PC-9 (cell line): ENCODE data around the gene CNOT10. TPM values are rescaled to one million over a fixed set of nuclear protein-coding genes. Genes with fewer than 3 reads are reported as not detected.
"Not testable (repeated sequence)": the region's sequence is repeated elsewhere in the genome, so short reads cannot be mapped to it uniquely, and the experiment has no call there.

ENCODE experiments used
- BruUV-seq: library from RNA; stranded (reverse); fragments of 400-500 nt; replicated peaks from 2 replicates; lab custom pipeline; 2021; lab: Mats Ljungman, UMichigan
- CTCF ChIA-PET: fragments of 300-600 bp; sonication (Branson Sonifier 250); formaldehyde crosslinking; loops from one replicate; lab custom pipeline; 2022; ENCODE audit warnings: antibody characterized with exemption; lab: Charles Lee
- POLR2A ChIA-PET: fragments of 300-600 bp; sonication (Branson Sonifier 250); formaldehyde crosslinking; loops from one replicate; lab custom pipeline; 2022; ENCODE audit warnings: antibody characterized with exemption; ENCODE audit not compliant: unreplicated experiment; lab: Charles Lee
- DNase-seq, 2 experiments: peaks; one replicate each; pipeline versions ENCODE4 v3.0.0 to v3.0.0-alpha.2; 2015 to 2022; ENCODE audit warnings: mixed read lengths in 1 of 2
- H2AFZ ChIP-seq: fragments of 200-600 bp; sonication (generic); 2 replicates; pipeline ENCODE4 v1.8.1; 2017; ENCODE audit warnings: antibody characterized with exemption
- H3F3A ChIP-seq: fragments of 200-600 bp; sonication (generic); 2 replicates; pipeline ENCODE4 v1.8.1; 2017; ENCODE audit warnings: antibody characterized with exemption, mild to moderate bottlenecking, low read depth; ENCODE audit not compliant: insufficient read depth
- H3K27ac ChIP-seq: fragments of 200-600 bp; sonication (generic); 2 replicates; pipeline ENCODE4 v1.6.1; 2016; ENCODE audit warnings: mixed run types
- H3K27me3 ChIP-seq: fragments of 200-600 bp; sonication (generic); 2 replicates; pipeline ENCODE4 v1.6.1; 2016; ENCODE audit warnings: low read depth, mixed run types; ENCODE audit not compliant: insufficient read depth
- H3K36me3 ChIP-seq: fragments of 200-600 bp; sonication (generic); 2 replicates; pipeline ENCODE4 v1.6.1; 2016; ENCODE audit warnings: low read depth, mixed run types
- H3K4me1 ChIP-seq: fragments of 200-600 bp; sonication (generic); replicated peaks from 2 replicates; pipeline ENCODE4 v1.6.1; 2016; ENCODE audit warnings: mixed run types; ENCODE audit not compliant: insufficient read depth
- H3K4me2 ChIP-seq: fragments of 200-600 bp; sonication (generic); 2 replicates; pipeline ENCODE4 v1.6.1; 2017; ENCODE audit warnings: mixed run types
- H3K4me3 ChIP-seq: fragments of 200-600 bp; sonication (generic); 2 replicates; pipeline ENCODE4 v1.6.1; 2016; ENCODE audit warnings: mixed run types
- H3K79me2 ChIP-seq: fragments of 200-600 bp; sonication (generic); 2 replicates; pipeline ENCODE4 v1.6.1; 2017; ENCODE audit warnings: low read depth, mixed run types
- H3K9me2 ChIP-seq: fragments of 200-600 bp; sonication (generic); 2 replicates; pipeline ENCODE4 v1.8.1; 2017; ENCODE audit warnings: mild to moderate bottlenecking; ENCODE audit not compliant: insufficient read depth
- H3K9me3 ChIP-seq: fragments of 200-600 bp; sonication (generic); 2 replicates; pipeline ENCODE4 v1.8.1; 2016; ENCODE audit warnings: low read depth; ENCODE audit not compliant: insufficient read depth
- H4K20me1 ChIP-seq: fragments of 200-600 bp; sonication (generic); 2 replicates; pipeline ENCODE4 v1.8.1; 2017; ENCODE audit not compliant: insufficient read depth
- CTCF ChIP-seq: fragments of 200-600 bp; sonication (generic); conservative IDR thresholded peaks from 2 replicates; pipeline ENCODE4 v1.6.1; 2017; ENCODE audit warnings: mixed run types, antibody characterized with exemption, mild to moderate bottlenecking, moderate library complexity
- EZH2 ChIP-seq: fragments of 200-600 bp; sonication (generic); IDR thresholded peaks from 2 replicates; pipeline ENCODE4 v1.8.0; 2017; ENCODE audit warnings: antibody characterized with exemption, low read depth
- intact Hi-C: fragments of 100-400 bp; cut with micrococcal nuclease; formaldehyde crosslinking; loops from one replicate; pipeline ENCODE4 v1.10.0; 2022; ENCODE audit not compliant: unreplicated experiment
- total RNA-seq: library from RNA; stranded (reverse); gene quantifications from 2 replicates; pipeline ENCODE4 v1.2.3, GENCODE V29; 2021

The CNOT10 gene
- total RNA-seq, 1 experiment from 2014 or later: 43.7 TPM

- H3K36me3 ChIP-seq: no peaks in the 10 kb centered on the region
- no peaks in the 10 kb centered on the region for H3K79me2 ChIP-seq
- TF ChIP-seq EZH2 (no peak), CTCF (no peak)
- CTCF ChIA-PET: no interaction called here
- H3K27me3 ChIP-seq: no peaks in the 10 kb centered on the region
- no TSS peak for BruUV-seq
- intact Hi-C loops: no loop called here
- DNase-seq: no peak
- no peak overlapping the region for H3K4me2 ChIP-seq
- POLR2A ChIA-PET: no interaction called here
- H3K4me1 ChIP-seq: no peaks in the 10 kb centered on the region
- H3F3A ChIP-seq: no peaks in the 10 kb centered on the region
- H4K20me1 ChIP-seq: no peaks in the 10 kb centered on the region
- no peak overlapping the region for H3K27ac ChIP-seq
- no peaks in the 10 kb centered on the region for H3K9me3 ChIP-seq
- no peaks in the 10 kb centered on the region for H3K9me2 ChIP-seq
- H3K4me3 ChIP-seq: no peak overlapping the region
- no peak overlapping the region for H2AFZ ChIP-seq
Observed at GRCh38 chr3:32644380-32644779, 40.6 kb upstream of the CNOT10 start.

GRCh38 chr3:32646761-32647160 is 38.2 kb upstream of the CNOT10 start:
- H3K9me3 ChIP-seq: no peaks in the 10 kb centered on the region
- H3K27ac ChIP-seq: no peak overlapping the region
- POLR2A ChIA-PET: no interaction called here
- intact Hi-C loops: no loop called here
- H4K20me1 ChIP-seq: no peaks in the 10 kb centered on the region
- no peak for DNase-seq
- H3K4me3 ChIP-seq: no peak overlapping the region
- H3K36me3 ChIP-seq: no peaks in the 10 kb centered on the region
- no peak overlapping the region for H3K4me2 ChIP-seq
- H3K9me2 ChIP-seq: no peaks in the 10 kb centered on the region
- no peak overlapping the region for H2AFZ ChIP-seq
- H3K79me2 ChIP-seq: no peaks in the 10 kb centered on the region
- BruUV-seq: no TSS peak
- H3F3A ChIP-seq: no peaks in the 10 kb centered on the region
- no peaks in the 10 kb centered on the region for H3K4me1 ChIP-seq
- no peaks in the 10 kb centered on the region for H3K27me3 ChIP-seq
- no peak for TF ChIP-seq CTCF
- no peak for TF ChIP-seq EZH2
- CTCF ChIA-PET: no interaction called here

- H2AFZ ChIP-seq, DNase-seq, H3K4me1 ChIP-seq, H3K27ac ChIP-seq, H3K4me2 ChIP-seq, H4K20me1 ChIP-seq, H3K9me2 ChIP-seq, H3K4me3 ChIP-seq, BruUV-seq, intact Hi-C loops, H3K9me3 ChIP-seq, POLR2A ChIA-PET, H3K27me3 ChIP-seq, H3K79me2 ChIP-seq, H3K36me3 ChIP-seq, H3F3A ChIP-seq, CTCF ChIA-PET: not testable (repeated sequence)
Observed at GRCh38 chr3:32652337-32653100, 32.5 kb upstream of the CNOT10 start.

GRCh38 chr3:32655167-32655566 is 29.8 kb upstream of the CNOT10 start:
- Histone ChIP-seq H3K9me3 (no peaks in the 10 kb centered on the region), H3K4me1 (no peaks in the 10 kb centered on the region), H3K27me3 (no peaks in the 10 kb centered on the region), H3K27ac (no peak overlapping the region), H3K79me2 (no peaks in the 10 kb centered on the region), H3K36me3 (no peaks in the 10 kb centered on the region), H3K9me2 (no peaks in the 10 kb centered on the region), H2AFZ (no peak overlapping the region), H3K4me3 (no peak overlapping the region), H3K4me2 (no peak overlapping the region), H3F3A (no peaks in the 10 kb centered on the region), H4K20me1 (no peaks in the 10 kb centered on the region)
- ChIA-PET POLR2A (no interaction called here), CTCF (no interaction called here)
- DNase-seq: no peak
- intact Hi-C loops: no loop called here
- TF ChIP-seq CTCF: no peak
- no peak for TF ChIP-seq EZH2
- no TSS peak for BruUV-seq
